Measurements from ENCODE around the gene KPNA2.
A peak's percentile ranks its signal among the peaks of the same experiment; 100 is the strongest.
"Not testable (repeated sequence)": the region's sequence is repeated elsewhere in the genome, so short reads cannot be mapped to it uniquely, and the experiment has no call there.

The KPNA2 gene

GRCh38 chr17:68061512-68062313 lies 26.2 kb downstream of the KPNA2 start:
- no peak for DNase-seq

- DNase-seq = not testable (repeated sequence)
Measured at GRCh38 chr17:68065366-68065765, 29.8 kb downstream of the KPNA2 start.

GRCh38 chr17:68068512-68068911 lies 33.0 kb downstream of the KPNA2 start:
- not testable (repeated sequence) for DNase-seq

GRCh38 chr17:68070582-68071444 lies 35.3 kb downstream of the KPNA2 start:
- not testable (repeated sequence) for DNase-seq

GRCh38 chr17:68074279-68074678 lies 38.7 kb downstream of the KPNA2 start:
- no peak for DNase-seq

GRCh38 chr17:68075953-68076607 lies 40.5 kb downstream of the KPNA2 start:
- not testable (repeated sequence) for DNase-seq

- DNase-seq = not testable (repeated sequence)
Measured at GRCh38 chr17:68077498-68077897, 42.0 kb downstream of the KPNA2 start.

GRCh38 chr17:68080411-68081150 lies 45.0 kb downstream of the KPNA2 start:
- no peak for DNase-seq

- DNase-seq = not testable (repeated sequence)
Measured at GRCh38 chr17:68081305-68082265, 46.0 kb downstream of the KPNA2 start.

- DNase-seq = no peak
Measured at GRCh38 chr17:68085771-68086381, 50.3 kb downstream of the KPNA2 start.

GRCh38 chr17:68086666-68087065 lies 51.1 kb downstream of the KPNA2 start:
- DNase-seq = not testable (repeated sequence)

GRCh38 chr17:68087131-68087623 lies 51.6 kb downstream of the KPNA2 start:
- not testable (repeated sequence) for DNase-seq

- DNase-seq = no peak
Measured at GRCh38 chr17:68087851-68088250, 52.3 kb downstream of the KPNA2 start.

GRCh38 chr17:68089881-68090280 lies 54.3 kb downstream of the KPNA2 start:
- peak; percentile 47 for DNase-seq

- DNase-seq = no peak
Measured at GRCh38 chr17:68094481-68095078, 59.0 kb downstream of the KPNA2 start.

- DNase-seq = no peak
Measured at GRCh38 chr17:68095205-68095811, 59.8 kb downstream of the KPNA2 start.

GRCh38 chr17:68096111-68096510 lies 60.6 kb downstream of the KPNA2 start:
- DNase-seq = no peak
